GM19099 (cell line): ENCODE results near the gene B4GALT5.

Source experiments
- POLR2A ChIP-seq: IDR thresholded peaks from 3 replicates; pipeline ENCODE4 v1.6.1; 2011; ENCODE audit warnings: low read depth; ENCODE audit not compliant: insufficient read length; ENCODE audit errors: extremely low read depth

B4GALT5 gene

GRCh38 chr20:49694450-49695071 lies 19.1 kb downstream of the B4GALT5 start:
- TF ChIP-seq POLR2A: no peak

GRCh38 chr20:49693435-49694171 lies 20.1 kb downstream of the B4GALT5 start:
- no peak for TF ChIP-seq POLR2A

GRCh38 chr20:49692941-49693340 lies 20.7 kb downstream of the B4GALT5 start:
- TF ChIP-seq POLR2A: no peak

- no peak for TF ChIP-seq POLR2A
These were observed 21.7 kb downstream of the B4GALT5 start for GRCh38 chr20:49691818-49692568.

- no peak for TF ChIP-seq POLR2A
These were observed 22.6 kb downstream of the B4GALT5 start for GRCh38 chr20:49690899-49691620.

- no peak for TF ChIP-seq POLR2A
These were observed 25.8 kb downstream of the B4GALT5 start for GRCh38 chr20:49687595-49688567.

GRCh38 chr20:49685809-49686208 lies 27.9 kb downstream of the B4GALT5 start:
- TF ChIP-seq POLR2A: no peak

- no peak for TF ChIP-seq POLR2A
These were observed 28.5 kb downstream of the B4GALT5 start for GRCh38 chr20:49685161-49685601.

GRCh38 chr20:49684335-49684997 lies 29.2 kb downstream of the B4GALT5 start:
- no peak for TF ChIP-seq POLR2A

- no peak for TF ChIP-seq POLR2A
These were observed 30.9 kb downstream of the B4GALT5 start for GRCh38 chr20:49682798-49683197.

- no peak for TF ChIP-seq POLR2A
These were observed 31.4 kb downstream of the B4GALT5 start for GRCh38 chr20:49682278-49682677.

- no peak for TF ChIP-seq POLR2A
These were observed 31.8 kb downstream of the B4GALT5 start for GRCh38 chr20:49681850-49682216.

GRCh38 chr20:49680484-49680883 lies 33.2 kb downstream of the B4GALT5 start:
- no peak for TF ChIP-seq POLR2A
